Stimulated activated CD4-positive, alpha-beta T cell treated with anti-CD3 and anti-CD28 coated beads, Interleukin-2, amount 100 ng/mL, for 48 hours (primary cell): ENCODE measurements around the gene COQ2.
A peak's percentile ranks its signal among the peaks of the same experiment; 100 is the strongest.
"Not testable (repeated sequence)": the region's sequence is repeated elsewhere in the genome, so short reads cannot be mapped to it uniquely, and the experiment has no call there.

ENCODE experiments used
- DNase-seq, 2 donors: peaks; one replicate each; pipeline ENCODE4 v3.0.0-alpha.2; 2020

Gene COQ2, protein sequence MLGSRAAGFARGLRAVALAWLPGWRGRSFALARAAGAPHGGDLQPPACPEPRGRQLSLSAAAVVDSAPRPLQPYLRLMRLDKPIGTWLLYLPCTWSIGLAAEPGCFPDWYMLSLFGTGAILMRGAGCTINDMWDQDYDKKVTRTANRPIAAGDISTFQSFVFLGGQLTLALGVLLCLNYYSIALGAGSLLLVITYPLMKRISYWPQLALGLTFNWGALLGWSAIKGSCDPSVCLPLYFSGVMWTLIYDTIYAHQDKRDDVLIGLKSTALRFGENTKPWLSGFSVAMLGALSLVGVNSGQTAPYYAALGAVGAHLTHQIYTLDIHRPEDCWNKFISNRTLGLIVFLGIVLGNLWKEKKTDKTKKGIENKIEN

DNA sequence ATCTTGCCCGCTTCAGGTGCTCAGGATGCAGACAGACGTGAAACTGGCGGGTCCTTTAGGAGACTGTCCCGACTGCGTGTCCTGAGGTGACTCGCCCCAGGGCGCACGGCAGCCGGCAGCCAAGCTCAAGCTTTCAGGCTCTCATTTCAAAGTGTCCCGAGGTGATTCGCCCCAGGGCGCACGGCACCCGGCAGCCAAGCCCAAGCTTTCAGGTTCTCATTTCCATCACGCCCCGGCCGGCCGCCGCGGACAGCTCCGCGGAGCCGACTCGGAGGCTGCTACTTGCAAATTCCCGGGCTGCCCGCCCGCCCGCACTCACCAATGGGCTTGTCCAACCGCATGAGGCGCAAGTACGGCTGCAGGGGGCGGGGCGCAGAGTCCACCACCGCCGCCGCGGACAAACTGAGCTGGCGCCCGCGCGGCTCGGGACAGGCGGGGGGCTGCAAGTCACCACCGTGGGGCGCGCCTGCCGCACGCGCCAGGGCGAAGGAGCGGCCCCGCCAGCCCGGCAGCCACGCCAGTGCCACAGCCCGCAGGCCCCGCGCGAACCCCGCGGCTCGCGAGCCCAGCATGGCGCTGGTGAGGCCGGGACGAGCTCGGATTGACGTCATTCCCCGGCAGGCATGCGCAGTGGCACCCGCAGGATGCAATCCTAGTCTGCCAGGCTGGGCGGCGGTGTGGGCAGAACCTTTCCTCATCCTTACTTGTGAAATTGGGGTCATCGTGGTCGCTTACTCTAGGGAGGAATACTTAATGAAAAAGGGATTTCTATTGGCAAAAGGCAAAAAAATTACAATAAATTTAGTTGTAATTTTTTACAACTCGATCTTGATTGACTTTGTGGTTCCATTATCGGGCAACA, at the start of gene COQ2:
Gene COQ2 (minus strand): TSS at position 606 of the 862 bp plus-strand sequence. CDS start 34 bp downstream, at position 572.
- peak; percentile 94 to 95 for DNase-seq

DNA sequence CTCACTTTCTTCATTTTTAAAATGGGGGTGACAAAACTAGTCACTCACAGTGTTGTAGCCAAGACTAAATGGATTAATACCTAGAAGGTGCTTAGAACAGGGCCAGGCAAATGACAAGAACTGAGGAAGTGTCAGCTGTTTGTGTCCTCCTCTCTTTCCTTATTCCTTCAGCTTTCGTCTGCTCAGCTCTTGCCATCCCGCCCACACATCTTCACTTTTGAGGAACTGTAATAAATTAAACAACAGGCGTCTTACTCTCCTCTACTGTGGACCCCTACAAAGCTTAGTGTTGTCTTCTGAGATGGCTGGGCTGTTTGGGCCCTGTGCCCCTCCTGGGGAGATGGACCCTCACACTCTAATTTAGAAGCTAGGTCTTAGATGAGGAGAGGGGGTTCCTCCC, 47.4 kb upstream of the COQ2 start:
- no peak for DNase-seq

DNA sequence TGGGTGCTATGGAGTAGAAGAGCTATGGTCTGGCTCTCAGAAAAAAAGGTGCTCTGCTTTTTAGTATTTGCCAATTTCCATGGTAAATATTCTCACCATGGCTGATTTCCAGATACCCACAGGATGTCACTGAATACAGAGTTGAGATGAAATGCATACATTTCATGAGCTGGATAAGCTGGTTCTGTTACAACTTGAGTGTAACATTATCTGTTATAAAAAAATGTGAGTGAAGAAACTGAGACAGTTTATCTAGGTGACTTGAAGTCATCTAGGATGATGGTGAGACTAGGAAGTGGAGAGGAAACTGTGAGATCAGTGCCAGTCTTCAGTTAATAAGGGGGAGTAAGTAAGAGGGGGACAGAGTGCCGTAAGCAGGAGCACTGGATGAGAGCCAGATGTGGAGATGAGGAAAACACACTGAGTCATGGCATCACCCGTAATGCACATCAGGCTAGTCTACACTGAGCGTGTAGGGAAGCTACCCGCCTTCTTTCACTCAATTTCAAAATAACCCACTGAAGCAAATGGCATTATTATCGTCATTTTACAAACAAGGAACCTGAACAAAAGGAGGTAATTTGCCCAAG, 45.0 kb upstream of the COQ2 start:
- no peak for DNase-seq

DNA sequence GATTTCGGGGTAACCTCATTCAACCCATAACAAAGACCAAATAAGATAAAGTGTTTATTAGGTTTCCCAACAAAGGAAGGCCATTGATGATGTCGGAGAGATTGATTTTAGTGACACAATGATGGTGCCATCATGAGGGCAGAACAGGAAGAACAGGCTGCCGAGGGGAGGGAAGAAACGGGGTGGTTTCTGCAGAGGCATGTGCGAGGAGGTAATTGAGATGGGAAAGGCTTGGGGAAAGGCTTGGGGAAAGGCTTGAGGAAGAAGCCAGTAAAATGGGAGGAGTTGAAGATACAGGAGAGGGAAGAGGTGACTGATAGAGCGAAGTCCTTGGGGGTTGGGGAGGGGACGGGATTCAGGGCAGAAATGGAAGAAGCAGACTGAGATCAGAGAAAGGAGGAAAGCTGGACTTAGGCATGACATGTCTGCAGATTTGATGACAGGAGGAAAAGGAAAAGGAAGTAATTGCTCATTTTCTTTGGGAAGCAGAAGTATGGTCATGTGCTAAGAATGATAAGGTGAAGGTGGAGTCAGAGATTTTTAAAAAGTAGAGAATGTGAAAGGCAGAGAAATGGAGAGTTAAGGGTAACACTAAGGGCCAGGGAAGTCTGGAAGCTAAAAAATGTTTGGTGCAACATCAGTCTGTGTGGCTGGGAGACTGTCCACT, 44.1 kb upstream of the COQ2 start:
- DNase-seq, result no peak

DNA sequence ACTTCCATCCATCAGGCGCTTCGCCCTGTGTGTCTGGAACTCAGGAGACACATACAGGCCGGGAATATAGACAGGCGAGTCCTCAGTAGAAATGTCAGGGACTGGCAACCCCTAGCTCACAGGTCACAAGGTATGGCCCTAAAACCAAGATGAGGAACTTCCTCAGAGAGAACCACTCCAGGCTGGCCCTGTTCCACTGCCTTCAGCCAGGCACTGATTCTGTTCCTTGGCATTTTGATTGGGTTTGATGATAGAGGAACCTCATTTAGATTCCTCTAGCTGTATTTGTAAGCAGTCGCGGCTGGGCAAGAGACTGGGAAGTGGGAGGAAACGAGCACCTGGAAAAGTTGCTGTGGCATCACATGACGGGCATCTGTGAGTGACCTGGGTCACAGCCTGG, 41.9 kb upstream of the COQ2 start:
- DNase-seq, result no peak

DNA sequence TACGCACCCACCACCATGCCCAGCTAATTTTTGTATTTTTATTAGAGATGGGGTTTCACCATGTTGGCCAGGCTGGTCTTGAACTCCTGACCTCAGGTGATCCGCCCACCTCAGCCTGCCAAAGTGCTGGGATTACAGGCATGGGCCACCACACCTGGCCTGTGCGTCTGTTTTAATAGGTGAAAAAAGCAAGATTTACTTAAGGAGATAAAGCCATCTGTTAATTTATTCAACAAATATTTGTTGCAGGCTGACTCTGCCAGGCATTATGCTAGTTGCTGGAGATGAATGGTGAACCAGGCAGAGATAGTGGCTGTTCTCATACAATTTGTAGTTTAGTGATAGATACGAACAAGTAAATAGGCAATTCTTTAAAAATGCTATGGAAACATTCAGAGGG, 40.7 kb upstream of the COQ2 start:
- not testable (repeated sequence) for DNase-seq

DNA sequence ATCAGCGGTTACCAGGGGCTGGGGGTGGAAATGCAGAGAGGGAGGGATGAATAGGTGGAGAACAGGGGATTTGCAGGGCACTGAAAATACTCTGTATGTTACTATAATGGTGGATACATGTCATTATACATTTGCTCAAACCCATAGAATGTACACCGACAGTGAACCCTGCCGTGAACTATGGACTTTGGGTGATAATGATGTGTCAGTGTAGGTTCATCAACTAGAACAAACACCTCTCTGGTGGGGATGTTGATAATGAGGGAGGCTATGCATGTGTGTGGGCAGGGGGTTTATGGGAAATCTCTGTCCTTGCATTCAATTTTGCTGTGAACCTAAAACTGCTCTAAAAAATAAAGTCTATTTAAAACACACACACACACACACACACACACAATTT, 38.5 kb upstream of the COQ2 start:
- no peak for DNase-seq

DNA sequence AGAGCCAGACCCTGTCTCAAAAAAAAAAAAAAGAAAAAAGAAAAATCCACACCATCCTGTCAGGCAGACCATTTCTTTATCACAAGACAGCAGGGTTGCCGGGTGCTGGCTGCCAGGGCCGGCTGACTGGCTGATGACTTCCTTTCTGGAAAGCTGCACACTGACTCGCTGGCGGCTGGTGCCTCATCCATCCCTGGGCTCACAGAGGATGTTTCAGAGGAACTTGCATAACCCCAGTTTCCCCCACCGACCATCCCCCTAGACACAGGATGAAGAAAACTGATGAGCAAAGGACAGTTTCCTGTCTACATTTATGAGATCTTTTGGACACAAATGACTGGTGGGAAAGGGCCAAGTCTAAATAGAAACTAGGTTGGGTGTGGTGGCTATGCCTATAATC, 36.0 kb upstream of the COQ2 start:
- DNase-seq, result no peak

DNA sequence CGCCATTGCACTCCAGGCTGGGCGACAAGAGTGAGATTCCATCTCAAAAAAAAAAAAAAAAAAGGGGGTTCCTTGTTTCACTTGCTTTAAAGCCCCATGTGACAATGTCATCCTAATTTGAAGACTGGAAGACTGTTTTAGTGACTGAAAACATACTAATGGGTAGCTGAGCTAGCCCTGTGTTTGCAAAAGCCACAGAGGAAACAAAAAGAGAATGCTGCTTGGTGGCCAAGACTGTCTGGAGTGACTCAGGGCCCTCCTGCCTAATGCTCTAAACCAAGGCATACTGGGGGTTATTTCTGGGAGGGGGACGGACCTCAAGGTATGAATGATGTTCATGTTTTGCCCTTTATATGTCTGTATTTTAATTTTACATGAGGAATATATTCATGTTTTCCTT, 34.1 kb upstream of the COQ2 start:
- no peak for DNase-seq

DNA sequence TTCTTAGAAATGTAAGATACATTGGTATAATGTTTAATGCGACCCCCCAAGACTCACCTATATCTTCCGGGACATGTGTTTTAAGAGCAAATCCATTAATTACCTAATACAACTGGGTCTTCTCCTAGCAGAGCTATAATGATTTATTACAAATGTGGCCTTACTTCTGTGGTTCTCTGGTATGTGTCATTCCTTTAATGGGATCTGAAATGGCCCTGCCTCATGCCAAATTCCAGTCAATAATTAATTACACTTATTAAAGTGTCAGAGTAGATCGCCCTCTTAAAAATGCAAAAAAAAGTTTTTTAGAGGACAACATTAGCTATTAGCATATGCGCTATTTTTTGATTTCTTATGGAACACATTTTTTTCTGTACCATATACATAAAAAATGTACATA, 33.1 kb upstream of the COQ2 start:
- DNase-seq, result no peak

DNA sequence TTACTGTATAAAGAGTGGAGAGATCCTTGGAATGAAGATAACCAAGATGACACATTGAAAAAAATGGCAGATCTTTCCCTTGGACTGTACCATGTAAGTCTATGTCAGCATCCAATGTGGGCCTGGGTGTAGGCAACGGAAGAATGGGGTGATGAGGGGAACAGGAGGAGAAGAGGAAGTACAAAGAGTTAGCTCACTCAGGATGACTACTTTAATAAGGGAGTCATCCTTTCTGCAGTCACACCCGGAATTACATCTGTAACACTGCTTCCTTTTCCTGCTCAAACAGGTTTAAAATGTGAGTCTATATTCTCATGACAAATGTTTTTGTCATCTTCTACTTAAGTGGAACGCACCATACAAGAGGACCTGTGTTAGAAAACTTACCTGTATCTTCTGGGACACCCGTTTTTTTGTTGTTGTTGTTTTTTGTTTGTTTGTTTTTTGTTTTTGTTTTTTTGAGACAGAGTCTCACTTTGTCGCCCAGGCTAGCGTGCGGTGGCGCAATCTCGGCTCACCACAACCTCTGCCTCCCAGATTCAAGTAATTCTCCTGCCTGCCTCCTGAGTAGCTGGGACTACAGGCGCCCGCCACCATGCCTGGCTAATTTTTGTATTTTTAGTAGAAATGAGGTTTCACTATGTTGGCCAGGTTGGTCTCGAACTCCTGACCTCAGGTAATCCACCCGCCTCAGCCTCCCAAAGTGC, 32.0 kb upstream of the COQ2 start:
- no peak for DNase-seq

DNA sequence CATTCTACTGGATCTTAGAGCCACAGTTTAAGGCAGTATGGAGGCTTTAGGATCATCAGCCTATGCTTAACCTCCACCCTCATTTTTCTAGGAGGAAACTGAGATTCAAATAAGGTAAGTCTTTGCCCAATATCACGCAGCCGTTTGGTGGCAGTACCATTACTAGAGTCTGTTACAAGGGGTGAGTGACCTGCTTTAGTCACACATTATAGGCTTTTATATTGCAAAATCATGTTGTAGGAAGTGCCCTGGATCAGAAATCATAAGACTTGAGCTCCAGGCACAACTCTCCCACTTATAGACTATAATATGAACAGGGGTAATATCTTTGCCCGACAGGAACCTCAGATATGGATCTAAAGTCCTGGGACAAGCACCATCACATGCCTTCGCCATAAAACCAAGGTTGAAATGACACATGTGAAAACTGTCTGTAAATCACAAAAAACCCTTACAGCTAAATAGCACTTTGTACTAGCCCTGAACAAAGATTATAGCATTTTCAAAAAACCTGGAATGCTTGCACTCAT, 30.8 kb upstream of the COQ2 start:
- DNase-seq, result no peak

DNA sequence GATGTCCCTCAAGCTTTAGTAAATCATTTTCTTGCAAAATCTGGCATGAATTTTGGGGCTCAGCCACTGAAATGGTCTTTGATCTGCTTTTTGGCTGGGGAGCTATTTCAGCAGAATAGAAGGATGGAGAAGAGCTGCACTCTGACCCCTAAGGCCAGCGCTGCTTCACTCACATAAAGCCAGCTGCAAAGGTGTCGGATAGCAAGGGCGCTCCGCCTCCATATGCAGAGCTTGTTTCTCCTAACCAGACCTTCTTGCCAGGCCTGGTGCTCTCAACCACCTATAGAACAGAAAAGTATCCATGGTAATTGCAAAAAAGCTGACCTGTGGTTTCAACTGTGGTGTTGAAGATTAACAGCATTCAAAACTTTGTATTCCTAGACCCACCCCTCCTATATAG, 24.1 kb upstream of the COQ2 start:
- no peak for DNase-seq

DNA sequence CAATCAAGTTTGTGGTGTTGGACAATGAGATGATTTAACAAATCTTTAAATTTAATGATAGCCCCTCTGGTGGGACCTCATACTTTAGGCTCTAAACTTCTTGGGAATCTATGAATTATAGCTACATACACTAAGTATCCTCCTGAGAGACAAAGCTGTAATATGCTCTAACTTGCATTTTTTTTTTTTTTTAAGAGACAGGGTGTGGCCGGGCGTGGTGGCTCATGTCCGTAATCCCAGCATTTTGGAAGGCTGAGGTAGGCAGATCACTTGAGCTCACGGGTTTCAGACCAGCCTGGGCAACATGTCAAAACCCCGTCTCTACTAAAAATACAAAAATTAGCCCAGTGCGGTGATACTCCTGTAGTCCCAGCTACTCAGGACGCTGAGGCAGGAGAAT, 23.3 kb upstream of the COQ2 start:
- DNase-seq, result no peak

DNA sequence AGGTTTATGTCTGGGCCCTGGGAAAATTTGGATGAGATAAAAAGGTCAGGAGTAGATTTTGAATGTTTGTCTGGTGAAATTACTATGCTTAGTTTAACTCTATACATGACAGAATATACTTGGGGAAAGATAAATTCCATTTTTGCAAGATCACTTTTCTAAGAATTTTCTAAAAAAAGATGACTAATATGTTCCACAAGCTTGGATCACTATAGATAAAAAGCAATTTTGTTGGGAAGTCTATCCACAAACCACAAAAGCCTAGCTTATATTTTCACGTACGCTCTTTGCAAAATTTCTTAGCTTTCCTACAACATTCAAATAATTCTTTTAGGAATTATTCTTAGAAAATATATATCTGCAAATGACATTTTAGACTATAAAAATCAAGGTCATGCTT, 20.6 kb upstream of the COQ2 start:
- DNase-seq, result no peak

DNA sequence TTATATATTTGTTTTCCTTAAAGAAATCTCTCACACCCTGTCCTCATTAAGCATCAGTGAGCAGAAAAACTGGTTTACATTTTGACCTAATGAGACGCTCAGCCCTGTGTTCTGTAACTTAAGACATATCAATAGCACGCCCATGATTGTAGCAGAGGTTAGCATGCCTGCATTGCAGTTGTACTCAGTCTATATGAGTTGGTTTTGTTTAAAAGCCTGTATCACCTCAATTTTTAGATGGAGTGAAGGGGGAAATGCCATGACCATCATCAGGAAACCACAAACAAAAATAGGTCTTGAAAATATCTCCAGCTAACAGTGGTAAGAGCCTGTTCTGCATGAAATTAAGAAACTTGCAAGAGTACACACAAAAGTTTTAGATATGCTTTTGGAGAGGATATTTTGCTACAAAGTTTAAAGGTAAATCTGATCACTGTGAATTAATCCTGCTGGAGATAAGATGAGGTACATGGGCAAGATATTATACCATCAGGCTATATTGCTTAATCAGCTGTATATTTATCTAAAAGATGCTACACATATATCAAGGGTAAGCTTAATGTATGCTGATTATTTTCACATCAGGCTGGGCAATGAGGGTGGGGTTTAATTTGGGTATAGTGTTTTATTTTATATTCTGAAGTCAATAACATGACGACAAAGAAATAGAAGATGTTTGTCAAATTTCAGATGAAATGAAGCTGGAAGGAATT, 13.1 kb upstream of the COQ2 start:
- no peak for DNase-seq

DNA sequence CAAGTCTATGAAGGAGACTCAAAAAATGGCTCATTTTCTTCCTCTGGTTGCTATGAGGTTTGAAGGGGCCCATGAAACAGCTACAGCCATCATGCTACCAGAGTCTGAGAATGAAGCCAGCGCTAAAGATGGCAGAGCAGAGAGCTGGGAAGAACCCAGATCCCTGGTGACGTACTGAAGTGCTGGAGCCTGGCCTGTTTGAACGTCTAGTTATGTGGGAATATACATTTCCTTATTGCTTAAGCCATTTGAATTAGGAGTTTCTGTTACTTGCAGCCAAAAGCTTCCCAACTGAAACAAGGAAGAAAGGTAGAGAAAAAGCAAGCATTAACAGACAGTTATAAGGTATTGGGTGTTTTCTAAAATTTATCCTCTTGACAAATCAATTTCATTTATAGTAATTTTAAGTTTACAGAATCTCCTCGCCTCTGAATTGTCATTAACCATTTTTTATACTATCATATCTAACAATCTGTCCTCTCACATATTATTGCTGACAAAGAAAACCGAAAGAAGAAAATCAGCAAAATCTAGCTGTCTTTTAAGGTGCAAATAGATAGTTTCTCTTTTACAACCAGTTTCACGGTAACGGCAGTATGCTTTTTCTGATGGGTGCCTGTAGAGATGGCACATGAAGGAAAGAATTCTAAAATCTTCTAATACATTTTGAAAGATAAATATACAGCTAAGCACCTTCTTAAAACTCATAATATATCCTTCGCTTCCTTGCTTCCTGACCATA, 8.9 kb upstream of the COQ2 start:
- no peak for DNase-seq

DNA sequence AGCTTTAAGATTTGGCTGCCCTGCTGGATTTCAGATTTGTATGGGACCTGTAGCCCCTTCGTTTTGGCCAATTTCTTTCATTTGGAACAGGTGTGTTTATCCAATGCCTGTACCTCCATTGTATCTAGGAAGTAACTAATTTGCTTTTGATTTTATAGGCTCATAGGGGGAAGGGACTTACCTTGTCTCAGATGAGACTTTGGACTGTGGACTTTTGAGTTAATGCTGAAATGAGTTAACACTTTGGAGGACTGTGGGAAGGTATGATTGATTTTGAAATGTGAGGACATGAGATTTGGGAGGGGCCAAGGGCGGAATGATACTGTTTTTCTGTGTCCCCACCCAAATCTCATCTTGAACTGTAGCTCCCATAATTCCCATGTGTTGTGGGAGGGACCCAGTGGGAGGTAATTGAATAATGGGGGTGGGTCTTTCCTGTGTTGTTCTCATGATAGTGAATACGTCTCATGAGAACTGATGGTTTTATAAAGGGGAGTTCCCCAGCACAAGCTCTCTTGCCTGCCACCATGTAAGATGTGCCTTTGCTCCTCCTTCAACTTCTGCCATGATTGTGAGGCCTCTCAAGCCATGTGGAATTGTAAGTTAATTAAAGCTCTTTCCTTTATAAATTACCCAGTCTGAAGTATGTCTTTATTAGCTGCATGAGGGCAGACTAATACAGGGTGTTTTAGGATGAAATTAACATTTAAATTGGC, 5.6 kb upstream of the COQ2 start:
- not testable (repeated sequence) for DNase-seq

DNA sequence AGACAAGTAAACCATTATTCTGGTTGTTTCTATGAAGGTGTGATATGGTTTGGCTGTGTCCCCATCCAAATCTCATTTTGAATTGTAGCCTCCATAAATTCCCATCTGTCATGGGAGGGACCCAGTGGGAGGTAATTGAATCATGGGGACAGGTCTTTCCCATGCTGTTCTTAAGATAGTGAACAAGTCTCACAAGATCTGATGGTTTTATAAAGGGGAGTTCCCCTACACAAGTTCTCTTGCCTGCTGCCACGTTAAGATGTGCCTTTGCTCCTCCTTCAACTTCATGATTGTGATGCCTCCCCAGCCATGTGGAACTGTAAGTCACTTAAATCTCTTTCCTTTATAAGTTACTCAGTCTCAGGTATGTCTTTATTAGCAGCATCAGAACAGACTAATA, 3.8 kb upstream of the COQ2 start:
- not testable (repeated sequence) for DNase-seq

DNA sequence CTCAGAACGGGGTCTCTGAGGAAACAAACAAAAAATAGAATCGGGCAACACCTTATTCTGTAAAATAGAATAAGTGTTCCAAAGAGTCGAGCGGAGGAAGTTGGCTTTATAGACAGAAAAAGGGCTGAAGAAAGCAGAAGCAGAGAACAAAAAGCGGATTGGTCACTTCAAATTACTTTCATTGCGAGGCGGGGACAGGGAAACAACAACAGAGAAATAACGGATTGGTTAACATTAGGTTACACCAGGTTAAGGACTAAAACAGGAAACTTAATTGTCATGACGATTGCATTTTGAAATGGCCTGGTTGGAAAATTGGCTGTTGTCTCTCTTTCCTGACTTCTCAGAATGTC, 433 bp upstream of the COQ2 start:
- DNase-seq, result no peak
